Heart left ventricle (tissue), 16 donors: Measurements from ENCODE around the gene LAD1. TPM values are rescaled to one million over a fixed set of nuclear protein-coding genes. Genes with fewer than 3 reads are reported as not detected.

ENCODE experiments used
- ATAC-seq, 4 donors: fragments of 200-7000 bp; cut with Tn5 transposase; one replicate each; pipeline ENCODE4 v1.9.1; 2020 to 2022; ENCODE audit warnings: moderate library complexity in 4 of 4, mild to moderate bottlenecking in 3 of 4, moderate number of reproducible peaks in 1 of 4
- DNase-seq, 5 donors: peaks; one replicate each; pipeline ENCODE4 v3.0.0-alpha.2; 2020
- H3K27ac ChIP-seq, 12 donors: fragments of 200-600 bp; sonication (generic) in 4 of 12; one replicate each; pipeline versions ENCODE4 v1.5.0 to v1.8.0; 2016 to 2022; ENCODE audit warnings: mild to moderate bottlenecking in 2 of 12
- H3K27me3 ChIP-seq, 9 donors: fragments of 200-600 bp; sonication (generic) in 2 of 9; one replicate each; pipeline versions ENCODE4 v1.5.1 to v1.8.0; 2016 to 2022; ENCODE audit warnings: mild to moderate bottlenecking in 3 of 9
- H3K36me3 ChIP-seq, 9 donors: fragments of 200-600 bp; sonication (generic) in 2 of 9; one replicate each; pipeline versions ENCODE4 v1.5.0 to v1.8.0; 2018 to 2022; ENCODE audit warnings: mild to moderate bottlenecking in 2 of 9
- H3K4me1 ChIP-seq, 12 donors: fragments of 200-600 bp; sonication (generic) in 4 of 12; one replicate each; pipeline versions ENCODE4 v1.5.0 to v1.8.0; 2016 to 2022; ENCODE audit warnings: mild to moderate bottlenecking in 3 of 12
- H3K4me3 ChIP-seq, 12 donors: fragments of 200-600 bp; sonication (generic) in 4 of 12; one replicate each; pipeline versions ENCODE4 v1.5.0 to v1.8.0; 2017 to 2022; ENCODE audit warnings: mild to moderate bottlenecking in 9 of 12, moderate library complexity in 4 of 12
- H3K9me3 ChIP-seq, 12 donors: fragments of 200-600 bp; sonication (generic) in 4 of 12; one replicate each; pipeline versions ENCODE4 v1.5.0 to v1.8.0; 2016 to 2022; ENCODE audit warnings: mild to moderate bottlenecking in 1 of 12
- CTCF ChIP-seq, 12 donors: fragments of 200-600 bp; sonication (generic) in 4 of 12; IDR thresholded peaks; one replicate each; pipeline versions ENCODE4 v1.5.0 to v1.8.0; 2018 to 2022; ENCODE audit warnings: antibody characterized with exemption in 12 of 12, mild to moderate bottlenecking in 5 of 12
- POLR2A ChIP-seq, 2 donors: fragments of 450-650 bp; IDR thresholded peaks; one replicate each; pipeline ENCODE4 v1.6.1; 2017; ENCODE audit warnings: antibody characterized with exemption in 2 of 2, mild to moderate bottlenecking in 2 of 2, moderate library complexity in 2 of 2
- WGBS, 4 donors: extraction: QIAGEN DNeasy Blood & Tissue Kit in 2 of 4; methylation state at CpG; one replicate each; pipeline versions ENCODE4 v1.1.5 to v1.1.7; 2013 to 2018; 5-methylcytosine and 5-hydroxymethylcytosine counted together
- intact Hi-C, 10 donors: fragments of 100-400 bp; cut with DNase I; formaldehyde crosslinking; loops; one replicate each; pipeline versions ENCODE4 v1.11.1 to v1.14.2; 2022
- polyA plus RNA-seq, 2 donors: library from polyadenylated mRNA; stranded (reverse); fragments of 200-250 nt; gene quantifications; one replicate each; pipeline ENCODE4 v1.2.3, GENCODE V29; 2013
- total RNA-seq, 9 donors: library from RNA; depleted of rRNA in 2 of 9; stranded (reverse); fragments of >200 nt in 2 of 9; fragmentation: NEBNext Ultra II Directional in 3 of 9; extraction: Animal tissue kit (Norgen Biotek cat#: 25700) in 3 of 9; gene quantifications; one replicate each; pipeline versions ENCODE4 v1.1.0 to v1.2.4, GENCODE V29; 2016 to 2023
- donor health status: ischemic (EF 13 %, LVEDD 7.1; RV severe dilation, severe dysfunction).
- donor health status: healthy with polysubstance abuse.
- donor health status: DM: no; HTN: yes; CAD: no.
- donor health status: DM: no; HTN: no; CAD: no.
- donor health status: ischemic (EF 25% LVEDD 6.9; RV normal size, moderate dysfunction).
- donor health status: ischemic (EF 25% LVEDD 5.7; RV mildly dilated, moderate dysfunction).
- donor health status: healthy.
- donor health status: DM: yes; HTN: yes; CAD: no.
- donor health status: ischemic (EF 35%, LVEDD 5.7; RV mildly dilated, moderate dysfunction).
- donor health status: nonischemic (EF 11% LVEDD 7.7; RV severe dilation, severe dysfunction).
- donor health status: DM: yes; HTN: yes; CAD: no.
- donor health status: PGD.
- donor health status: ischemic (EF 29% LVEDD 5.4; RV normal size, mild dysfunction).
- donor health status: nonischemic (EF 23%, LVEDD 6.1; RV moderate dilation, normal function).

The LAD1 gene
- total and polyA plus RNA-seq, 11 donors: 2.0 to 99.2 (median 6.9) TPM

DNA sequence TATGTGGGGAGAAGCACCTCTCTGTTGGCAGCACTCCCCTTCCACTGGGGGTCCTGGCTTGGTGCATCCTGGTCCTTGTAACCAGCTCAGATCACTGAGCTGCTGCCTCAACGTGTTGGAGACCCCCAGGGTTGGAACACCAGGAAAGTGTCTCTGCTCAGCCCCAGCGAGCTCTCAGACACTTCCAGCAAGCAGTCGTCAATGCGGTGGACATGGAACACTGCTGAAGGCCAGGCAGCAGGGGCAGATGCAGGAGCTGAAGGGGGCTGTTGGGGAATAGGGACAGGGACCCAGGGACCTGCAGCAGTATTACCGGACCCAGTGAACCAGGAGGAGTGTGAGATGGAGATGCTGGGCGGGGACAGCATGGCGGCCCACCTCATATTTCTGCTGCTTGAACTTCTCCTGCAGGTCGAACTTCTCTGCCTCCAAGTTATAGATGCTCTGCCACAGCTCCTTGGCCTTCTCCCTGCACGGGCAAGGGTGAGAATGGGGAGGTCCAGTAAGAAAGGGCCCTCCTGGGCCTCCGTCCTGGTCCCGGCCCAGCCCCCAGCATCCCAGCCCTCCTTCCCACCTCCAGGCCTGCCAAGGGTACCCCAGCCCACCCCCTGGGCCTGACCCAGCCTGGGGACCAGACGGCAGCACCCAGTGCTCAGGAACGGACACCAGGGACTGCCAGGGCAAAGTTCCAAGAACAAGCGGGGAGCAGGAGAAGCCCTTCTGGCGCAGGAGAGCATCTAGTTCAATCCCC lies 38.0 kb downstream of the LAD1 start:
- intact Hi-C loops: loop anchor here in 8 of 10 donors (1.0 to 5.0 kb wide), 4 partner anchors 106 to 109 kb away; no protein-coding TSS in a partner anchor
- TF ChIP-seq CTCF (IDR thresholded peaks at IDR 0.05) (no peak), POLR2A (IDR thresholded peaks at IDR 0.05) (no peak)
- ATAC-seq: no peak
- Histone ChIP-seq H3K9me3 (no peaks in the 10 kb centered on the region), H3K4me3 (no peak overlapping the region), H3K36me3 (peaks cover 0 to 76% (median 53%) of the 10 kb centered on the region in 9 donors), H3K4me1 (peaks cover 0 to 21% (median 3%) of the 10 kb centered on the region in 12 donors), H3K27me3 (no peaks in the 10 kb centered on the region), H3K27ac (peak overlapping the region in 6 of 12 donors; percentile 4 to 58 (median 36))
- 64 to 69% (median 67%) methylated on average over 11 to 15 of the region's 15 CpGs for WGBS, 4 donors
- peak in 3 of 5 donors; percentile 37 to 54 (median 47) for DNase-seq

DNA sequence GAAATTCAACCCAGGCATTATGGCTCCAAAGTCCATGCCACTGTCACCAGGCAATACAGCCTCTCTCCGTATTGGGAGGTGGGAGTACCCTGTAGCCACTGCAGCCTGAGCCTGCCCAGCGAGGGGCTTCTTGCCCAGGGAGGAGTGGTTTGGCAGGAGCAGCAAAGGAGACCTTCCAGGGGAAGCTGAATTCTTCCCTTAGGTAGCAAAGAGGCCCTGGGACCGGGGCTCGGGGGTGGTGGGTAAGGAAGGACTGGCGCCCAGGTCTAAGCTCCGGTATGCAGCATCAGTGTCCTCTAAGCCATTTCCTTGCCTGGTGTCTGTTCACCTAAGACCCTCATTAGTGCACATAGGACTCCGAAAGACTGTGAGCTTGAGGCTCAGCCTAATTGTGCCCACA lies 38.6 kb downstream of the LAD1 start:
- no peak overlapping the region for H3K4me3 ChIP-seq
- H3K9me3 ChIP-seq: no peaks in the 10 kb centered on the region
- TF ChIP-seq CTCF (IDR thresholded peaks at IDR 0.05) (no peak), POLR2A (IDR thresholded peaks at IDR 0.05) (no peak)
- H3K27me3 ChIP-seq: no peaks in the 10 kb centered on the region
- DNase-seq: peak in 2 of 5 donors; percentile 24 to 28
- peak overlapping the region in 3 of 12 donors; percentile 25 to 48 (median 34) for H3K27ac ChIP-seq
- no peak for ATAC-seq
- 75 to 85% (median 79%) methylated on average over 6 to 7 of the region's 7 CpGs for WGBS, 4 donors
- H3K4me1 ChIP-seq: peaks cover 0 to 22% (median 3%) of the 10 kb centered on the region in 12 donors
- H3K36me3 ChIP-seq: peaks cover 0 to 70% (median 53%) of the 10 kb centered on the region in 9 donors
- intact Hi-C loops: loop anchor here in 6 of 10 donors (2.0 to 5.0 kb wide), 2 partner anchors 106 to 108 kb away; no protein-coding TSS in a partner anchor

GRCh38 chr1:201359873-201360210 lies 39.3 kb downstream of the LAD1 start:
- H3K9me3 ChIP-seq: no peaks in the 10 kb centered on the region
- DNase-seq: peak in 2 of 5 donors; percentile 17 to 18
- intact Hi-C loops: loop anchor here in 6 of 10 donors (2.0 to 5.0 kb wide), 3 partner anchors 52 to 108 kb away; no protein-coding TSS in a partner anchor
- WGBS, 4 donors: 57 to 93% (median 80%) methylated on average over 1 to 2 of the region's 2 CpGs
- no peak overlapping the region for H3K4me3 ChIP-seq
- peaks cover 0 to 22% (median 4%) of the 10 kb centered on the region in 12 donors for H3K4me1 ChIP-seq
- no peaks in the 10 kb centered on the region for H3K27me3 ChIP-seq
- H3K27ac ChIP-seq: peak overlapping the region in 3 of 12 donors; percentile 34 to 69 (median 60)
- ATAC-seq: no peak
- peaks cover 0 to 64% (median 48%) of the 10 kb centered on the region in 9 donors for H3K36me3 ChIP-seq
- TF ChIP-seq POLR2A (IDR thresholded peaks at IDR 0.05): no peak
- TF ChIP-seq CTCF (IDR thresholded peaks at IDR 0.05): no peak
